Loucy (cell line): ENCODE results near the gene GDPGP1.
A peak's percentile ranks its signal among the peaks of the same experiment; 100 is the strongest.

ENCODE experiments used
- H2AFZ ChIP-seq: fragments of 200-600 bp; sonication (generic); 2 replicates; pipeline ENCODE4 v1.6.0; 2016; ENCODE audit warnings: antibody characterized with exemption, mild to moderate bottlenecking, low read length, moderate library complexity
- H3F3A ChIP-seq: fragments of 200-600 bp; 2 replicates; pipeline ENCODE4 v1.6.0; 2016; ENCODE audit warnings: antibody characterized with exemption, low read depth, mild to moderate bottlenecking
- H3K27me3 ChIP-seq: fragments of 200-600 bp; sonication (generic); 2 replicates; pipeline ENCODE4 v1.6.1; 2014; ENCODE audit warnings: low read length, mild to moderate bottlenecking; ENCODE audit not compliant: insufficient read depth, poor library complexity, severe bottlenecking
- H3K36me3 ChIP-seq: fragments of 200-600 bp; sonication (generic); 2 replicates; pipeline ENCODE4 v1.6.1; 2016; ENCODE audit warnings: low read length; ENCODE audit not compliant: insufficient read depth
- H3K4me1 ChIP-seq: fragments of 200-600 bp; sonication (generic); 2 replicates; pipeline ENCODE4 v1.5.1; 2014; ENCODE audit warnings: low read length, mild to moderate bottlenecking; ENCODE audit not compliant: insufficient read depth, poor library complexity, severe bottlenecking
- H3K4me2 ChIP-seq: fragments of 200-600 bp; sonication (generic); 2 replicates; pipeline ENCODE4 v1.6.0; 2014; ENCODE audit warnings: antibody characterized with exemption, low read length, low read depth, mild to moderate bottlenecking; ENCODE audit not compliant: poor library complexity, severe bottlenecking
- H3K4me3 ChIP-seq: fragments of 200-600 bp; sonication (generic); 2 replicates; pipeline ENCODE4 v1.5.1; 2014; ENCODE audit warnings: low read length, mild to moderate bottlenecking, mixed read lengths; ENCODE audit not compliant: poor library complexity, severe bottlenecking
- H3K79me2 ChIP-seq: fragments of 200-600 bp; sonication (generic); 2 replicates; pipeline ENCODE4 v1.6.1; 2014; ENCODE audit warnings: low read length; ENCODE audit not compliant: insufficient read depth
- H3K9ac ChIP-seq: fragments of 200-600 bp; sonication (generic); 2 replicates; pipeline ENCODE4 v1.6.0; 2014; ENCODE audit warnings: mild to moderate bottlenecking, low read depth, low read length, moderate library complexity; ENCODE audit not compliant: poor library complexity, severe bottlenecking
- H3K9me2 ChIP-seq: fragments of 200-600 bp; sonication (generic); replicated peaks from 2 replicates; pipeline ENCODE4 v1.6.1; 2016; ENCODE audit warnings: low read depth, low read length, mixed read lengths
- H3K9me3 ChIP-seq: fragments of 200-600 bp; sonication (generic); 2 replicates; pipeline ENCODE4 v1.6.1; 2014; ENCODE audit warnings: mild to moderate bottlenecking, antibody characterized with exemption, low read length, low read depth; ENCODE audit not compliant: insufficient read depth
- H4K20me1 ChIP-seq: fragments of 200-600 bp; sonication (generic); 2 replicates; pipeline ENCODE4 v1.6.0; 2014; ENCODE audit warnings: antibody characterized with exemption, low read length, mild to moderate bottlenecking; ENCODE audit not compliant: insufficient read depth, poor library complexity, severe bottlenecking
- CTCF ChIP-seq: fragments of 200-600 bp; sonication (generic); conservative IDR thresholded peaks from 2 replicates; pipeline ENCODE4 v1.5.1; 2014; ENCODE audit warnings: mild to moderate bottlenecking, antibody characterized with exemption, low read length
- EZH2phosphoT487 ChIP-seq: fragments of 200-600 bp; IDR thresholded peaks from 2 replicates; pipeline ENCODE4 v1.6.1; 2018; ENCODE audit warnings: antibody characterized with exemption, mild to moderate bottlenecking, moderate library complexity, borderline replicate concordance

The GDPGP1 gene

GRCh38 chr15:90201944-90202375, 32.0 kb upstream of the GDPGP1 start:
- TF ChIP-seq CTCF (no peak), EZH2phosphoT487 (no peak)

GRCh38 chr15:90202929-90203328, 31.1 kb upstream of the GDPGP1 start:
- Histone ChIP-seq H3K9me3 (no peaks in the 10 kb centered on the region), H3K4me1 (peaks cover 57% of the 10 kb centered on the region), H3K4me3 (peak overlapping the region; percentile 95), H3F3A (no peaks in the 10 kb centered on the region), H4K20me1 (peaks cover 13% of the 10 kb centered on the region), H3K4me2 (peak overlapping the region; percentile 91), H3K79me2 (peaks cover 64% of the 10 kb centered on the region), H3K9me2 (no peaks in the 10 kb centered on the region), H2AFZ (no peak overlapping the region), H3K27me3 (no peaks in the 10 kb centered on the region), H3K9ac (peak overlapping the region; percentile 86), H3K36me3 (no peaks in the 10 kb centered on the region)
- TF ChIP-seq EZH2phosphoT487 (no peak), CTCF (no peak)

More at GRCh38 chr15:90201944-90202375, 32.0 kb upstream of the GDPGP1 start:
- Histone ChIP-seq H2AFZ (peak overlapping the region; percentile 91; the same call in 1 of the 2 replicates), H4K20me1 (peaks cover 12% of the 10 kb centered on the region), H3K4me3 (peak overlapping the region; percentile 95), H3F3A (no peaks in the 10 kb centered on the region), H3K79me2 (peaks cover 57% of the 10 kb centered on the region), H3K9me3 (no peaks in the 10 kb centered on the region), H3K9ac (peak overlapping the region; percentile 86), H3K4me2 (peak overlapping the region; percentile 91), H3K4me1 (peaks cover 57% of the 10 kb centered on the region), H3K36me3 (no peaks in the 10 kb centered on the region), H3K9me2 (no peaks in the 10 kb centered on the region), H3K27me3 (no peaks in the 10 kb centered on the region)

- H3K9ac ChIP-seq = peak overlapping the region; percentile 86
- H3K27me3 ChIP-seq = no peaks in the 10 kb centered on the region
- peak overlapping the region; percentile 95 for H3K4me3 ChIP-seq
- peaks cover 13% of the 10 kb centered on the region for H4K20me1 ChIP-seq
- no peaks in the 10 kb centered on the region for H3K9me3 ChIP-seq
- H3K4me1 ChIP-seq = peaks cover 53% of the 10 kb centered on the region
- H3K36me3 ChIP-seq = no peaks in the 10 kb centered on the region
- H3K79me2 ChIP-seq = peaks cover 64% of the 10 kb centered on the region
- no peak for TF ChIP-seq CTCF
- TF ChIP-seq EZH2phosphoT487 = no peak
- no peaks in the 10 kb centered on the region for H3K9me2 ChIP-seq
- no peak overlapping the region for H2AFZ ChIP-seq
- no peaks in the 10 kb centered on the region for H3F3A ChIP-seq
- H3K4me2 ChIP-seq = peak overlapping the region; percentile 91
These were observed 30.5 kb upstream of the GDPGP1 start for GRCh38 chr15:90203473-90203872.
